Mesothelial cell of epicardium (in vitro differentiated cells): ENCODE results near the gene FASLG. TPM values are rescaled to one million over a fixed set of nuclear protein-coding genes. Genes with fewer than 3 reads are reported as not detected.

ENCODE experiments used
- DNase-seq, 2 experiments: peaks; one replicate each; pipeline ENCODE4 v3.0.0; 2021; ENCODE audit warnings: low spot score in 2 of 2; ENCODE audit not compliant: unreplicated experiment in 2 of 2
- H3K27ac Mint-ChIP-seq: 2 replicates; pipeline ENCODE4 v1.8.0; 2021; ENCODE audit warnings: mixed read lengths
- H3K27me3 Mint-ChIP-seq: 2 replicates; pipeline ENCODE4 v1.8.0; 2021; ENCODE audit warnings: low read depth, mixed read lengths
- H3K36me3 Mint-ChIP-seq: 2 replicates; pipeline ENCODE4 v1.8.0; 2021; ENCODE audit warnings: mixed read lengths
- H3K4me1 Mint-ChIP-seq: 2 replicates; pipeline ENCODE4 v1.8.0; 2021; ENCODE audit warnings: mixed read lengths
- H3K4me3 Mint-ChIP-seq: 2 replicates; pipeline ENCODE4 v1.8.0; 2021; ENCODE audit warnings: mild to moderate bottlenecking, moderate library complexity, mixed read lengths
- H3K9me3 Mint-ChIP-seq: 2 replicates; pipeline ENCODE4 v1.8.0; 2021; ENCODE audit warnings: mixed read lengths
- total RNA-seq: library from RNA; stranded (reverse); gene quantifications from 3 replicates; pipeline ENCODE4 v1.2.1, GENCODE V29; 2021
- TF ChIP-seq, protein P1 (sequence below): fragments of 200-600 bp; sonication (generic); IDR thresholded peaks from one replicate; pipeline ENCODE4 v1.5.0; 2021; ENCODE audit warnings: antibody characterized with exemption; ENCODE audit not compliant: unreplicated experiment

Gene FASLG
- total RNA-seq, 1 donor from 2014 or later, result not detected

DNA sequence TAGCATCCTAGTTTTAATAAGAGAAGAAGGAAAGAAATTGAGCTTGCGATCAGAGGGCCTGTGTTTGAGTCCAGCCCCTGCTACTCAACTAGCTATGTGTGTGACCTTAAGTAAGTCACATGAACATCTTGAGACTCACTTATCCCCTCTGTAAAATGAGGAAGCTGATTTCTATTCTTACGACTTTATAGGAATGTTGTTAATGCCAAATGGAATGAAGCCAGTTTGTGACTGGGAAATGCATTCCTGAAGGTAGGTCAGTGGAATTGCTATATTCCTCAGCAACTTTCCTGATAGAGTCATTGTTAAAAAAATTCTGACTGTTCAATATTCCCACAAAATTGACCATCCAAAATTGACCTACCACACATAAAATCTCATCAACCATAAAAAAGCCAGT, 14.9 kb downstream of the FASLG start:
- peaks cover 18% of the 10 kb centered on the region for H3K4me1 Mint-ChIP-seq
- H3K27ac Mint-ChIP-seq, result no peak overlapping the region
- TF ChIP-seq, protein P1, sequence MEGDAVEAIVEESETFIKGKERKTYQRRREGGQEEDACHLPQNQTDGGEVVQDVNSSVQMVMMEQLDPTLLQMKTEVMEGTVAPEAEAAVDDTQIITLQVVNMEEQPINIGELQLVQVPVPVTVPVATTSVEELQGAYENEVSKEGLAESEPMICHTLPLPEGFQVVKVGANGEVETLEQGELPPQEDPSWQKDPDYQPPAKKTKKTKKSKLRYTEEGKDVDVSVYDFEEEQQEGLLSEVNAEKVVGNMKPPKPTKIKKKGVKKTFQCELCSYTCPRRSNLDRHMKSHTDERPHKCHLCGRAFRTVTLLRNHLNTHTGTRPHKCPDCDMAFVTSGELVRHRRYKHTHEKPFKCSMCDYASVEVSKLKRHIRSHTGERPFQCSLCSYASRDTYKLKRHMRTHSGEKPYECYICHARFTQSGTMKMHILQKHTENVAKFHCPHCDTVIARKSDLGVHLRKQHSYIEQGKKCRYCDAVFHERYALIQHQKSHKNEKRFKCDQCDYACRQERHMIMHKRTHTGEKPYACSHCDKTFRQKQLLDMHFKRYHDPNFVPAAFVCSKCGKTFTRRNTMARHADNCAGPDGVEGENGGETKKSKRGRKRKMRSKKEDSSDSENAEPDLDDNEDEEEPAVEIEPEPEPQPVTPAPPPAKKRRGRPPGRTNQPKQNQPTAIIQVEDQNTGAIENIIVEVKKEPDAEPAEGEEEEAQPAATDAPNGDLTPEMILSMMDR, result no peak
- no peak for DNase-seq
- peaks cover 2% of the 10 kb centered on the region for H3K36me3 Mint-ChIP-seq
- no peak overlapping the region for H3K4me3 Mint-ChIP-seq
- H3K27me3 Mint-ChIP-seq, result no peaks in the 10 kb centered on the region
- peaks cover 9% of the 10 kb centered on the region for H3K9me3 Mint-ChIP-seq

DNA sequence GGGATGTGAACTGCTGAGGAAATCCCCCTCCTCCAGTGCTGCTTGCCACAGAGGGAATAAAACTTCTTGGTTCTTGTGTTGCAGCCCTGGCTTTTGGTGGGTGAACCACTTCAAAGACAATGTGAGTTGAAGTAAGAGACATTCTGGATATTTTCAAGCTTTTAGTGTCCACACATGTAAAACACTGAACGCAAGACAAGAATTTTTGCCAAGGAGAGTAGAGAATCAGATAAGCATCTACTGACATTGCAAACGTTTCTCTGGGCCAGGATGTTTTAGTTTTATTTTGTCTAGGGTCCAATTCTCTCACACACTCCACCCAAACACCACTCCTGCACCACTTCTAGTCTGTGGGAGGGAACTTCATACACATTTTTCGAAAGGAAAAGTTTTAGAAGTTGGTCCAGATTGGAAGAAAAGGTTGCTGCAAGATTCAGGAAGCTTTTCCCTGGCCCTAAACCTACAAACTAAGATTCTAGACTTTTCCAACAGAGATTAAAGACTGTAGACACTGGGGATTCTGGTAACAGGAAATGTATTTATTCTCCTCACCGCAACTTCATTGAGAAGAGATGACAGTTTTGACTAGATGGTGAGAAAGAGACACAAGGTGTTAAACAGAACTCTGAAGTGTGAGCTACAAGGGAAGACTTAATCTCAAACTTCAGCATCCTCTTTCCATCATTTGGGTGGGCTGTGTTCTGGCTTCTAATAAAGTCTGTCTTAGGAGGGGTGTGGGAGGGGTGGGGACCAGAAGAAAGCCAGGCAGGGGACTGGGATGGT, 16.1 kb downstream of the FASLG start:
- peaks cover 4% of the 10 kb centered on the region for H3K36me3 Mint-ChIP-seq
- H3K4me1 Mint-ChIP-seq, result peaks cover 18% of the 10 kb centered on the region
- H3K4me3 Mint-ChIP-seq, result no peak overlapping the region
- peaks cover 11% of the 10 kb centered on the region for H3K9me3 Mint-ChIP-seq
- H3K27ac Mint-ChIP-seq, result no peak overlapping the region
- DNase-seq, result no peak
- no peaks in the 10 kb centered on the region for H3K27me3 Mint-ChIP-seq
- TF ChIP-seq, protein P1, result no peak

DNA sequence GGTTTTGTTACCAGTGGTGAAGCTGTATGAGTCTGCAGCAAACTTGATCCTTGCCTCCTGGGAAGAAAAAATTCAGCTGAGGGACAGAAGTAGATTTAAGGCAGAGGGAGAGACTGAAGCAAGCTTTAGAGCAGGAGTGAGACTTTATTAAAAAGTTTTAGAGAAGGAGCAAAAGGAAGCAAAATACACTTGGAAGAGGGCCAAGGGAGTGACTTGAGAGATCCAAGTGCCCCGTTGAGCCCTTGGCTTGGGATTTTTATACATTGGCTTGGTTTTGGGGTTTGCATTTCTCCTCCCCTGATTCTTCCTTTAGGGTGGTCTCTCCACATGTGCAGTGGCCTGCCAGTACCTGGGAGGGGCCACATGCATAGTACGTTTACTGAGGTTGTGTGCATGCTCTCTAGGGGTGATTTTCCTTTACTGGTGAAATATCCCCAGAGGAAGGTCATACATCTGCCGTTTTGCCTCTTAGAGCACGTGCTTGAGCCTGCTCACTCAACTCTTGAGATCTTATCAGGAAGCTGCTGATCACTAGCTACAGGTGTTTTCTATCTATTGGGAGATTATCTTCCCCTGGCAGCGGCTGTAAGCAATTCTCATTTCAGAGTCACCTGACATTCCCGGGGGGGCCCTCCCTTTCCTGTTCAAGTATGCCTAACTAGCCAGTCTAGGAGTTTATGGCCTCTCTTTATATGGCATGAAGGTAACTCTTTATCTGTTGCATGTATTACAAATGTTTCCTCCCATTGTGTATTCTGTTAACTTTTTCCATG, 20.3 kb downstream of the FASLG start:
- Mint-ChIP-seq H3K36me3 (peaks cover 4% of the 10 kb centered on the region), H3K9me3 (peaks cover 22% of the 10 kb centered on the region), H3K4me1 (peaks cover 7% of the 10 kb centered on the region), H3K27me3 (no peaks in the 10 kb centered on the region), H3K4me3 (no peak overlapping the region), H3K27ac (no peak overlapping the region)
- TF ChIP-seq, protein P1, result no peak
- no peak for DNase-seq

DNA sequence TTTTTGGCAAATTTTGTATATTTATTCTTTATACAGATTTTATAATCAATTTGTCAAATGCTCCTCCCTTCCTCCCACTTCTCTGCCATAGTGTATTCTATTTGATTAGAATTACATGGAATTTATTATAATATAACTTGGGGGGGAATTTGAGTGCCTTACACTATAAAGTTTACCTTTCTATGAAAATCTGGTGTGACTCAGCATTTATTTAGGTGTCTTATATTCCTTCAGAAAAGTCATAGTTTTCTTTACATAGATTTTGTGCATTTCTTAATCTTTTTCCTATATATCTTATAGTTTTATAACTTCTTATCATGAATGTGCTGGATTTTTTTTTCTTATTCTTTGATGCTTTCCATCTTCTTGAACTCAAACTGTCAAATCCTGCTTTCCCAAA, 21.3 kb downstream of the FASLG start:
- no peak for DNase-seq
- H3K36me3 Mint-ChIP-seq, result peaks cover 4% of the 10 kb centered on the region
- no peaks in the 10 kb centered on the region for H3K27me3 Mint-ChIP-seq
- no peak overlapping the region for H3K4me3 Mint-ChIP-seq
- peaks cover under 1% of the 10 kb centered on the region for H3K4me1 Mint-ChIP-seq
- H3K9me3 Mint-ChIP-seq, result peaks cover 29% of the 10 kb centered on the region
- TF ChIP-seq, protein P1, result no peak
- H3K27ac Mint-ChIP-seq, result no peak overlapping the region

DNA sequence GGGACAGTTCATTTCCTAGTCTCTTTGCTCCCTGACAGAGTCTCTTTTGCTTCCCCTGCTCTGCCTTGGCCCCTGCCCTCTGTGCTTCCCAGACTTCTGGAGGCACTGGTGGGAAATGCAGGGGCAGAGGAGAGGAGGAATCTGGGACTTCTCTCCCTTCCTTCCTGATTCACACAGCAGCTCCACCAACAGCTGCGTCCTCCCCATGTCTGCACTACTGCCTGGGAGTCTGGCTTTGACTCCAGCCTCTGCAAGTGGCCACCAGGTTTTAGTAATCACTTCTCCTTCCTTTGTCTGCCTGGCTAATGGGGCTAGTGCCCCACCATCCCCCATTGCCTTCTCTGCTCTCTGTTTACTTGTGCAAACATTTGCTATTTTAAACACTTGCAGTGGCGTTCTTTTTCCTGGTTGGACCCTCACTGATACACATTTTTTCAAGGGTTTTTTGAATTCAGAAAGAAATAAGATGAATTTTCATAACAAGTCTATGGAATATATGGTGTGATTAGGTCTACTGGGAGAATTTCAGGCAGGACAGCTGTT, 21.9 kb downstream of the FASLG start:
- H3K9me3 Mint-ChIP-seq, result peaks cover 29% of the 10 kb centered on the region
- no peaks in the 10 kb centered on the region for H3K4me1 Mint-ChIP-seq
- H3K27me3 Mint-ChIP-seq, result no peaks in the 10 kb centered on the region
- no peak overlapping the region for H3K27ac Mint-ChIP-seq
- DNase-seq, result no peak
- TF ChIP-seq, protein P1, result no peak
- no peak overlapping the region for H3K4me3 Mint-ChIP-seq
- H3K36me3 Mint-ChIP-seq, result peaks cover 4% of the 10 kb centered on the region
